Measurements from ENCODE around the gene ERGIC2. TPM values are rescaled to one million over a fixed set of nuclear protein-coding genes. Genes with fewer than 3 reads are reported as not detected.

The ERGIC2 gene
- total RNA-seq, 1 experiment from 2014 or later, result 111 TPM

DNA sequence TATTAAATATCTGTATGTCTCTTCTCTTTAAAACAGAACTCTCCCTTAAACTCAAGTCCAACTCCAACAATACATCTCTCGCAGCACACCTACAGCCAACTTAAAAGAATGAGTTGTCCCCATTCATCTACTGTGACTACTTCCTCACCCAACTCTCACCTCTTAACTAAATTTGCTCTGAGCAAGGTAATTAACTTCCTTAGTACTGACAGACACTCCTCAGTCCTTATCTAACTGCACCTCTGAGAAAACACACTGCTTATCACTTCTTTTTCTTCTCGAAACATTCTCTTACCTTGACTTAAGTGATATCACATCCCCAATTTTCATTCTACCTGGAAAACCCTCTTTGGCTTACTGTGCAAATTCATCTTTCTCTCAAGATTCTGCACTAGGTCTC is 7.0 kb downstream of the ERGIC2 start:
- Histone ChIP-seq H3K27me3 (replicated peaks; ENCODE audit: control insufficient read depth, insufficient read depth, low read length) (no peaks in the 10 kb centered on the region), H3K4me1 (peaks cover 18% of the 10 kb centered on the region), H3K4me3 (ENCODE audit: low read depth, low read length) (no peak overlapping the region), H3K9me3 (no peaks in the 10 kb centered on the region), H3K36me3 (ENCODE audit: control insufficient read depth, insufficient read depth, low read length) (peaks cover 2% of the 10 kb centered on the region; the same call in 1 of the 2 replicates)
- Mint-ChIP-seq H3K4me3 (ENCODE audit: unreplicated experiment) (no peak overlapping the region), H3K27me3 (ENCODE audit: insufficient read depth, unreplicated experiment) (no peaks in the 10 kb centered on the region), H3K4me1 (ENCODE audit: low read depth, unreplicated experiment) (peaks cover 13% of the 10 kb centered on the region), H3K27ac (ENCODE audit: unreplicated experiment) (no peak overlapping the region), H3K9me3 (ENCODE audit: unreplicated experiment) (no peaks in the 10 kb centered on the region), H3K36me3 (ENCODE audit: insufficient read depth, unreplicated experiment) (peaks cover 4% of the 10 kb centered on the region)
- ChIA-PET CTCF (no interaction called here), POLR2A (no interaction called here)
- TF ChIP-seq, protein P1, sequence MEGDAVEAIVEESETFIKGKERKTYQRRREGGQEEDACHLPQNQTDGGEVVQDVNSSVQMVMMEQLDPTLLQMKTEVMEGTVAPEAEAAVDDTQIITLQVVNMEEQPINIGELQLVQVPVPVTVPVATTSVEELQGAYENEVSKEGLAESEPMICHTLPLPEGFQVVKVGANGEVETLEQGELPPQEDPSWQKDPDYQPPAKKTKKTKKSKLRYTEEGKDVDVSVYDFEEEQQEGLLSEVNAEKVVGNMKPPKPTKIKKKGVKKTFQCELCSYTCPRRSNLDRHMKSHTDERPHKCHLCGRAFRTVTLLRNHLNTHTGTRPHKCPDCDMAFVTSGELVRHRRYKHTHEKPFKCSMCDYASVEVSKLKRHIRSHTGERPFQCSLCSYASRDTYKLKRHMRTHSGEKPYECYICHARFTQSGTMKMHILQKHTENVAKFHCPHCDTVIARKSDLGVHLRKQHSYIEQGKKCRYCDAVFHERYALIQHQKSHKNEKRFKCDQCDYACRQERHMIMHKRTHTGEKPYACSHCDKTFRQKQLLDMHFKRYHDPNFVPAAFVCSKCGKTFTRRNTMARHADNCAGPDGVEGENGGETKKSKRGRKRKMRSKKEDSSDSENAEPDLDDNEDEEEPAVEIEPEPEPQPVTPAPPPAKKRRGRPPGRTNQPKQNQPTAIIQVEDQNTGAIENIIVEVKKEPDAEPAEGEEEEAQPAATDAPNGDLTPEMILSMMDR (IDR thresholded peaks at IDR 0.05; ENCODE audit: insufficient read depth in 1 of 2, low read depth in 1 of 2, low read length in 1 of 2, severe bottlenecking in 1 of 2, unreplicated experiment in 1 of 2), result no peak
- no peak for DNase-seq
- intact Hi-C loops (cut with micrococcal nuclease; ENCODE audit: unreplicated experiment), result no loop called here
- BruUV-seq (replicated peaks), result no TSS peak

- Histone ChIP-seq H3K9me3 (no peaks in the 10 kb centered on the region), H3K4me3 (ENCODE audit: low read depth, low read length) (no peak overlapping the region), H3K4me1 (no peaks in the 10 kb centered on the region), H3K36me3 (ENCODE audit: control insufficient read depth, insufficient read depth, low read length) (peaks cover 2% of the 10 kb centered on the region; the same call in 1 of the 2 replicates), H3K27me3 (replicated peaks; ENCODE audit: control insufficient read depth, insufficient read depth, low read length) (no peaks in the 10 kb centered on the region)
- ChIA-PET POLR2A (no interaction called here), CTCF (no interaction called here)
- Mint-ChIP-seq H3K27ac (ENCODE audit: unreplicated experiment) (no peak overlapping the region), H3K9me3 (ENCODE audit: unreplicated experiment) (no peaks in the 10 kb centered on the region), H3K36me3 (ENCODE audit: insufficient read depth, unreplicated experiment) (peaks cover 36% of the 10 kb centered on the region), H3K4me1 (ENCODE audit: low read depth, unreplicated experiment) (peaks cover 8% of the 10 kb centered on the region), H3K4me3 (ENCODE audit: unreplicated experiment) (no peak overlapping the region), H3K27me3 (ENCODE audit: insufficient read depth, unreplicated experiment) (no peaks in the 10 kb centered on the region)
- no peak for DNase-seq
- no TSS peak for BruUV-seq (replicated peaks)
- TF ChIP-seq, protein P1 (IDR thresholded peaks at IDR 0.05; ENCODE audit: insufficient read depth in 1 of 2, low read depth in 1 of 2, low read length in 1 of 2, severe bottlenecking in 1 of 2, unreplicated experiment in 1 of 2), result no peak
- intact Hi-C loops (cut with micrococcal nuclease; ENCODE audit: unreplicated experiment), result no loop called here
Measured at GRCh38 chr12:29365091-29365490, 15.9 kb downstream of the ERGIC2 start.

GRCh38 chr12:29354954-29355353 is 26.0 kb downstream of the ERGIC2 start:
- Histone ChIP-seq H3K4me3 (ENCODE audit: low read depth, low read length) (no peak overlapping the region), H3K27me3 (replicated peaks; ENCODE audit: control insufficient read depth, insufficient read depth, low read length) (no peaks in the 10 kb centered on the region), H3K4me1 (no peaks in the 10 kb centered on the region), H3K9me3 (no peaks in the 10 kb centered on the region), H3K36me3 (ENCODE audit: control insufficient read depth, insufficient read depth, low read length) (no peaks in the 10 kb centered on the region)
- intact Hi-C loops (cut with micrococcal nuclease; ENCODE audit: unreplicated experiment), result no loop called here
- peaks cover 34% of the 10 kb centered on the region for H3K36me3 Mint-ChIP-seq (ENCODE audit: insufficient read depth, unreplicated experiment)
- H3K4me1 Mint-ChIP-seq (ENCODE audit: low read depth, unreplicated experiment), result no peaks in the 10 kb centered on the region
- CTCF ChIA-PET, result no interaction called here
- H3K27ac Mint-ChIP-seq (ENCODE audit: unreplicated experiment), result no peak overlapping the region
- H3K4me3 Mint-ChIP-seq (ENCODE audit: unreplicated experiment), result no peak overlapping the region
- H3K27me3 Mint-ChIP-seq (ENCODE audit: insufficient read depth, unreplicated experiment), result no peaks in the 10 kb centered on the region
- POLR2A ChIA-PET, result no interaction called here
- DNase-seq, result no peak
- BruUV-seq (replicated peaks), result no TSS peak
- TF ChIP-seq, protein P1 (IDR thresholded peaks at IDR 0.05; ENCODE audit: insufficient read depth in 1 of 2, low read depth in 1 of 2, low read length in 1 of 2, severe bottlenecking in 1 of 2, unreplicated experiment in 1 of 2), result no peak
- no peaks in the 10 kb centered on the region for H3K9me3 Mint-ChIP-seq (ENCODE audit: unreplicated experiment)

All from Caco-2 (cell line).